ENCODE measurements around the gene NDUFA11.

DNA sequence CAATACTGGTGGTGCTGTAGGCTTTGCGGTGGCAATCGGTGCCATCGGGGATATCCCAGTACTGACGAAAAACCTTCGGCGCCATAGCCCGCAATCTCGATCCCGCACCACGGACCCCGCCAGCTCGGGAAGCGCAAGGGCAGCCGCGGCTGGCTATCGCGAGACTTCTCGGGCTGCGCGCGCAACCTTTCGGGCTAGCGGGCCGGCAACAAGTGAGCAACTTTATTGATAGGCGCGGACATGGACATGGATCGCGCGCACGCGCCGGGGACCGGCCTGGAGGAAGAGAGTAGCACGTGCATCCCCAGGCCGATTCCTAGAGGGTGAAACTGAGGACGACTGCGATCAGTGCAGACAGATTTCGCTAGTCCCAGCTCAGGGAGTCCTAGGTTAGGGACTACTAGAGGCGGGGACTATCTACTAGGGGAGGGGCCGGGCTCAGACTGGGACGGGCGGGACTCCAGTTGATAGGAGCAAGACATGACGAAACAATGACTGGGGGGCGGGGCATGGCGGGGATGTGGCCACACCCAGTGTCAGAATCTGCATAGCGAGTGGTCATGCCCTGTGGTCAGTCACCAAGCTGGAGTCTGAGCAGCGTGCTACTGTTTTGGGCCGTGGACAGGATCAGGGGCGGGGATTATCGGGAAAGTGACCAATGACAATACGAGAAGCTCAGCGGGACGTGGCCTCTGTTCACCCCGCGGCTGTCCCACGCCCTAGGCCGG, at the start of gene NDUFA11:
- no peak for TF ChIP-seq EZH2 (IDR thresholded peaks at IDR 0.05; ENCODE audit: borderline replicate concordance, insufficient read depth, low read depth, low read length, poor library complexity, severe bottlenecking)
- TF ChIP-seq, protein P1, sequence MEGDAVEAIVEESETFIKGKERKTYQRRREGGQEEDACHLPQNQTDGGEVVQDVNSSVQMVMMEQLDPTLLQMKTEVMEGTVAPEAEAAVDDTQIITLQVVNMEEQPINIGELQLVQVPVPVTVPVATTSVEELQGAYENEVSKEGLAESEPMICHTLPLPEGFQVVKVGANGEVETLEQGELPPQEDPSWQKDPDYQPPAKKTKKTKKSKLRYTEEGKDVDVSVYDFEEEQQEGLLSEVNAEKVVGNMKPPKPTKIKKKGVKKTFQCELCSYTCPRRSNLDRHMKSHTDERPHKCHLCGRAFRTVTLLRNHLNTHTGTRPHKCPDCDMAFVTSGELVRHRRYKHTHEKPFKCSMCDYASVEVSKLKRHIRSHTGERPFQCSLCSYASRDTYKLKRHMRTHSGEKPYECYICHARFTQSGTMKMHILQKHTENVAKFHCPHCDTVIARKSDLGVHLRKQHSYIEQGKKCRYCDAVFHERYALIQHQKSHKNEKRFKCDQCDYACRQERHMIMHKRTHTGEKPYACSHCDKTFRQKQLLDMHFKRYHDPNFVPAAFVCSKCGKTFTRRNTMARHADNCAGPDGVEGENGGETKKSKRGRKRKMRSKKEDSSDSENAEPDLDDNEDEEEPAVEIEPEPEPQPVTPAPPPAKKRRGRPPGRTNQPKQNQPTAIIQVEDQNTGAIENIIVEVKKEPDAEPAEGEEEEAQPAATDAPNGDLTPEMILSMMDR (IDR thresholded peaks at IDR 0.05) = no peak

All from B cell (primary cell).